Measurements from ENCODE around the gene GRK5. TPM values are rescaled to one million over a fixed set of nuclear protein-coding genes. Genes with fewer than 3 reads are reported as not detected.

Gene GRK5
- total RNA-seq, 1 experiment from 2014 or later, result 4.5 TPM

DNA sequence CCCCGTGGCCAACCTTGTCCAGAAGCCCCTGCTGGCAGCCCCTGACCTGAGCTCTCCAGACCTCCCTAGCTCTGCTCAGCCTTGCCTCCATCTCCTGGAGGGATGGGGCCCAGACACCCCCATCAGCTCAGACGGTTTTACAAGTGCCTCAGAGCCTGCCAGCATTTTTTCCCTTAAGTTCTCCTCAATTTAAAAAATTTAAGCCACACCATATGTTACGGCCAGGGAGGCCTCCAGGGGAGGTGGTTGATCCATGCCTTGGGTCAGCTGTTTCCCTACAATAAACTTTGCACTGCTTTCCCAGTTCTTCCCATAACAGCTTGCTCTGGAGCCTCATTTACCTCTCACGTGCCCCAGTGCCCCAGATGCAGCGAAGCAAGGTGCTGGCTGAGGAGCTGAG is 191.6 kb downstream of the GRK5 start:
- H3K36me3 ChIP-seq (ENCODE audit: low read depth, low read length), result no peaks in the 10 kb centered on the region
- H3K27me3 ChIP-seq (ENCODE audit: low read length), result no peaks in the 10 kb centered on the region
- ChIA-PET POLR2A (ENCODE audit: unreplicated experiment) (no interaction called here), CTCF (no interaction called here)
- DNase-seq (no peak), ATAC-seq (no peak)
- no peak overlapping the region for H3K27ac ChIP-seq (ENCODE audit: low read length)
- H3K4me1 ChIP-seq (ENCODE audit: insufficient read depth, low read length), result peaks cover 9% of the 10 kb centered on the region; the same call in 1 of the 2 replicates
- H3F3A ChIP-seq (ENCODE audit: low read length, unreplicated experiment), result no peaks in the 10 kb centered on the region
- no peaks in the 10 kb centered on the region for H3K9me3 ChIP-seq (ENCODE audit: low read length)
- H3K9me2 ChIP-seq (replicated peaks; ENCODE audit: low read length), result no peaks in the 10 kb centered on the region
- no peak overlapping the region for H2AFZ ChIP-seq (ENCODE audit: low read length)
- intact Hi-C loops (cut with micrococcal nuclease), result no loop called here
- no peaks in the 10 kb centered on the region for H3K79me2 ChIP-seq (ENCODE audit: low read length)
- BruUV-seq (replicated peaks), result no TSS peak
- no peak overlapping the region for H3K9ac ChIP-seq (ENCODE audit: low read length)
- no peaks in the 10 kb centered on the region for H4K20me1 ChIP-seq (ENCODE audit: low read length)
- no peak for TF ChIP-seq EZH2 (IDR thresholded peaks at IDR 0.05; ENCODE audit: low read length, unreplicated experiment)
- TF ChIP-seq, protein P1, sequence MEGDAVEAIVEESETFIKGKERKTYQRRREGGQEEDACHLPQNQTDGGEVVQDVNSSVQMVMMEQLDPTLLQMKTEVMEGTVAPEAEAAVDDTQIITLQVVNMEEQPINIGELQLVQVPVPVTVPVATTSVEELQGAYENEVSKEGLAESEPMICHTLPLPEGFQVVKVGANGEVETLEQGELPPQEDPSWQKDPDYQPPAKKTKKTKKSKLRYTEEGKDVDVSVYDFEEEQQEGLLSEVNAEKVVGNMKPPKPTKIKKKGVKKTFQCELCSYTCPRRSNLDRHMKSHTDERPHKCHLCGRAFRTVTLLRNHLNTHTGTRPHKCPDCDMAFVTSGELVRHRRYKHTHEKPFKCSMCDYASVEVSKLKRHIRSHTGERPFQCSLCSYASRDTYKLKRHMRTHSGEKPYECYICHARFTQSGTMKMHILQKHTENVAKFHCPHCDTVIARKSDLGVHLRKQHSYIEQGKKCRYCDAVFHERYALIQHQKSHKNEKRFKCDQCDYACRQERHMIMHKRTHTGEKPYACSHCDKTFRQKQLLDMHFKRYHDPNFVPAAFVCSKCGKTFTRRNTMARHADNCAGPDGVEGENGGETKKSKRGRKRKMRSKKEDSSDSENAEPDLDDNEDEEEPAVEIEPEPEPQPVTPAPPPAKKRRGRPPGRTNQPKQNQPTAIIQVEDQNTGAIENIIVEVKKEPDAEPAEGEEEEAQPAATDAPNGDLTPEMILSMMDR (conservative IDR thresholded peaks at IDR 0.05; ENCODE audit: low read depth, low read length), result no peak
- no peak for TF ChIP-seq EZH2phosphoT487 (IDR thresholded peaks at IDR 0.05; ENCODE audit: borderline replicate concordance, low read length)
- H3K4me2 ChIP-seq (ENCODE audit: low read length), result no peak overlapping the region
- no peak overlapping the region for H3K4me3 ChIP-seq (ENCODE audit: low read length)

DNA sequence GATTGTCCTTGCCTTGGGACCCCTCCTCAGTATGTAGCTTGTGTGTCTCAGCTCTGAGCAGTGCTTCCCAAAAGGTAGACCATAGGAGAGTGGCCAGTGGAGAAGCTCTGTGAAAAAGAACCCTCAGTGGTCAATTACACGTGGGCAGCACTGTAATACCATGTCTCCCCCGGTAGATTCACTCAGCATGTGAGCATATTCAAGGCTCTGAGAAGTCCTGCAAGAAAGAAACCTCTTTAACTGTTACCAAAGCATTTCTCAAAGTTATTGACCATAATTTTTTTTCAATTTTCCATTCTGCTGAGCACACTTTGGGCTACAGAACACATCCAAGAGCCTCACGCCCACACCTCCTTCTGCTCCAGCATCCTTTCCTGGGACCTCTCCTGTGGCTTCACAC is 192.1 kb downstream of the GRK5 start:
- ChIA-PET CTCF (no interaction called here), POLR2A (ENCODE audit: unreplicated experiment) (no interaction called here)
- Histone ChIP-seq H3K4me3 (ENCODE audit: low read length) (no peak overlapping the region), H3K4me2 (ENCODE audit: low read length) (no peak overlapping the region), H3K9me3 (ENCODE audit: low read length) (no peaks in the 10 kb centered on the region), H3K79me2 (ENCODE audit: low read length) (no peaks in the 10 kb centered on the region), H3F3A (ENCODE audit: low read length, unreplicated experiment) (no peaks in the 10 kb centered on the region), H3K27me3 (ENCODE audit: low read length) (no peaks in the 10 kb centered on the region), H2AFZ (ENCODE audit: low read length) (no peak overlapping the region), H4K20me1 (ENCODE audit: low read length) (no peaks in the 10 kb centered on the region), H3K9me2 (replicated peaks; ENCODE audit: low read length) (no peaks in the 10 kb centered on the region), H3K9ac (ENCODE audit: low read length) (no peak overlapping the region), H3K27ac (ENCODE audit: low read length) (no peak overlapping the region), H3K36me3 (ENCODE audit: low read depth, low read length) (no peaks in the 10 kb centered on the region), H3K4me1 (ENCODE audit: insufficient read depth, low read length) (peaks cover 9% of the 10 kb centered on the region; the same call in 1 of the 2 replicates)
- intact Hi-C loops (cut with micrococcal nuclease), result no loop called here
- no peak for DNase-seq
- ATAC-seq, result no peak
- TF ChIP-seq EZH2 (IDR thresholded peaks at IDR 0.05; ENCODE audit: low read length, unreplicated experiment), result no peak
- TF ChIP-seq, protein P1 (conservative IDR thresholded peaks at IDR 0.05; ENCODE audit: low read depth, low read length), result no peak
- no peak for TF ChIP-seq EZH2phosphoT487 (IDR thresholded peaks at IDR 0.05; ENCODE audit: borderline replicate concordance, low read length)
- BruUV-seq (replicated peaks), result no TSS peak

DNA sequence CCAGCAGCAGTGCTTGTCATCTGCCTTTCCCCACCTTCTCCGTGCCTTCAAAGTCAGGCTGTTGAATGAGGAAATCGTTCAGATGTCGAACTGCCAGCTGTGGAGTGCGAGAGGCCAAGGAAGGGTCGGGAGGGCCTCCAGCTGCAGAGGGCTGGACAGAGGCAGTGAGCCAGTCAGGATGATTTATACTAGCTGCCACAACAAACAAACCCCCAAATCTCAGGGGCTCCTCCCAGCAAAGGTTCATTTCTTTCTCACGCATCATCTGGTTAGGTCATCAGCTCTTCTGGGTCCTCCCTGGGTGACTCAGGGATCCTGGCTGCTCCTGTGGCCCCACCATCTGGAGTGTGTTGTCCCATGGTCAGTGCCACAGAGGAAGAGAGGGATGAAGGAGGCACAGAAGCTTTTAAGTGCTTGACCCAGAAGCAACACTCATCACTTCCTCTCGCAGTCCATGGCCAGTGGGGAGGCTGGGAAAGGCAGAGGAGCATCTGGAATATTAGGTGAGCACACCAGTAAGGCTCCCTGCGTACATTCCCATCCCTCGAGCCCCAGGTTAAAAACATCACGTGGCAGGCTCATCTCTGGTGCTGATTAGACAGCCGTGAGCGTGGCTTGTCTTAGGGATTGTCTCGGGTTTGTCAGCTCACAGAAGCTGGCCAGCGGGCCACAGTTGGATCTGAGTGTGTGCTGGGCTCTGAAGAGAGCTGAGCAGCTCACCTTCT is 194.5 kb downstream of the GRK5 start:
- H2AFZ ChIP-seq (ENCODE audit: low read length), result no peak overlapping the region
- H3F3A ChIP-seq (ENCODE audit: low read length, unreplicated experiment), result no peaks in the 10 kb centered on the region
- intact Hi-C loops (cut with micrococcal nuclease), result no loop called here
- no peaks in the 10 kb centered on the region for H4K20me1 ChIP-seq (ENCODE audit: low read length)
- DNase-seq (peak; percentile 57), ATAC-seq (peak; percentile 64)
- ChIA-PET POLR2A (ENCODE audit: unreplicated experiment) (no interaction called here), CTCF (interaction anchor here (1.5 kb wide), 1 partner anchor 131 kb away, joined by 4 read pairs; no protein-coding TSS in a partner anchor)
- H3K4me2 ChIP-seq (ENCODE audit: low read length), result 0 out of 2 replicates have a peak overlapping the region, but pooled peaks have one; percentile 16
- H3K9ac ChIP-seq (ENCODE audit: low read length), result no peak overlapping the region
- peak overlapping the region; percentile 34; the same call in 1 of the 2 replicates for H3K27ac ChIP-seq (ENCODE audit: low read length)
- H3K27me3 ChIP-seq (ENCODE audit: low read length), result no peaks in the 10 kb centered on the region
- H3K4me1 ChIP-seq (ENCODE audit: insufficient read depth, low read length), result peaks cover 9% of the 10 kb centered on the region; the same call in 1 of the 2 replicates
- TF ChIP-seq, protein P1 (conservative IDR thresholded peaks at IDR 0.05; ENCODE audit: low read depth, low read length), result no peak
- TF ChIP-seq EZH2phosphoT487 (IDR thresholded peaks at IDR 0.05; ENCODE audit: borderline replicate concordance, low read length) (no peak), EZH2 (IDR thresholded peaks at IDR 0.05; ENCODE audit: low read length, unreplicated experiment) (no peak)
- no peaks in the 10 kb centered on the region for H3K79me2 ChIP-seq (ENCODE audit: low read length)
- BruUV-seq (replicated peaks), result no TSS peak
- H3K9me3 ChIP-seq (ENCODE audit: low read length), result no peaks in the 10 kb centered on the region
- no peak overlapping the region for H3K4me3 ChIP-seq (ENCODE audit: low read length)
- H3K36me3 ChIP-seq (ENCODE audit: low read depth, low read length), result no peaks in the 10 kb centered on the region
- no peaks in the 10 kb centered on the region for H3K9me2 ChIP-seq (replicated peaks; ENCODE audit: low read length)
